CD4-positive, alpha-beta T cell treated with Interleukin-15 for 1 hour (primary cell): ENCODE results near the gene ALG9.
"Not testable (repeated sequence)": the region's sequence is repeated elsewhere in the genome, so short reads cannot be mapped to it uniquely, and the experiment has no call there.

Source experiments
- DNase-seq: peaks from one replicate; pipeline ENCODE4 v3.0.0-alpha.2; 2020

The ALG9 gene

GRCh38 chr11:111792955-111793500, 78.4 kb downstream of the ALG9 start:
- DNase-seq: no peak

- no peak for DNase-seq
These were observed 79.1 kb downstream of the ALG9 start for GRCh38 chr11:111792314-111792713.

- DNase-seq: no peak
These were observed 82.9 kb downstream of the ALG9 start for GRCh38 chr11:111788464-111788863.

- DNase-seq: no peak
These were observed 83.3 kb downstream of the ALG9 start for GRCh38 chr11:111788051-111788450.

- DNase-seq: no peak
These were observed 85.4 kb downstream of the ALG9 start for GRCh38 chr11:111785886-111786412.

GRCh38 chr11:111785076-111785475, 86.3 kb downstream of the ALG9 start:
- DNase-seq: no peak

GRCh38 chr11:111784311-111784710, 87.1 kb downstream of the ALG9 start:
- not testable (repeated sequence) for DNase-seq

GRCh38 chr11:111782109-111782741, 89.2 kb downstream of the ALG9 start:
- no peak for DNase-seq

- DNase-seq: no peak
These were observed 92.3 kb downstream of the ALG9 start for GRCh38 chr11:111779118-111779517.

GRCh38 chr11:111778047-111778558, 93.3 kb downstream of the ALG9 start:
- no peak for DNase-seq

GRCh38 chr11:111777094-111778046, 94.0 kb downstream of the ALG9 start:
- DNase-seq: peak; percentile 18

GRCh38 chr11:111776398-111777093, 94.8 kb downstream of the ALG9 start:
- no peak for DNase-seq

GRCh38 chr11:111774955-111775710, 96.2 kb downstream of the ALG9 start:
- DNase-seq: no peak

GRCh38 chr11:111772535-111772934, 98.8 kb downstream of the ALG9 start:
- no peak for DNase-seq

- not testable (repeated sequence) for DNase-seq
These were observed 100.2 kb downstream of the ALG9 start for GRCh38 chr11:111771205-111771604.

GRCh38 chr11:111770581-111771134, 100.7 kb downstream of the ALG9 start:
- DNase-seq: no peak

GRCh38 chr11:111766834-111767142, 104.6 kb downstream of the ALG9 start:
- no peak for DNase-seq

- peak; percentile 66 for DNase-seq
These were observed 105.2 kb downstream of the ALG9 start, which contains the start of gene PPP2R1B for GRCh38 chr11:111765984-111766833. Gene PPP2R1B (minus strand): TSS chr11:111766389. CDS start chr11:111766361, 28 bp downstream.

GRCh38 chr11:111765320-111765983, 105.9 kb downstream of the ALG9 start:
- no peak for DNase-seq

- no peak for DNase-seq
These were observed 106.8 kb downstream of the ALG9 start for GRCh38 chr11:111764621-111765020.
